D721Med (cell line): ENCODE measurements around the gene NAP1L4.

Experiments
- DNase-seq: peaks from one replicate; pipeline ENCODE4 v3.0.0; 2011; ENCODE audit warnings: low spot score; ENCODE audit not compliant: insufficient read length
- FAIRE-seq: peaks from 2 replicates; lab custom pipeline; 2011; peaks lifted over from hg19 to GRCh38; lab: Jason Lieb, UNC
- CTCF ChIP-seq: IDR thresholded peaks from 2 replicates; pipeline ENCODE4 v1.5.1; 2012; ENCODE audit warnings: mild to moderate bottlenecking, control low read depth; ENCODE audit not compliant: insufficient read depth; ENCODE audit errors: missing control alignments

Gene NAP1L4

GRCh38 chr11:2921261-2921660 is 70.9 kb downstream of the NAP1L4 start:
- TF ChIP-seq CTCF, result no peak
- FAIRE-seq (no peak), DNase-seq (no peak)

- FAIRE-seq, result no peak
- no peak for DNase-seq
- TF ChIP-seq CTCF, result no peak
Measured at GRCh38 chr11:2920343-2920742, 71.8 kb downstream of the NAP1L4 start.

- no peak for TF ChIP-seq CTCF
- no peak for DNase-seq
- FAIRE-seq, result no peak
Measured at GRCh38 chr11:2919837-2920236, 72.3 kb downstream of the NAP1L4 start.

- no peak for FAIRE-seq
Measured at GRCh38 chr11:2919188-2919587, 72.9 kb downstream of the NAP1L4 start.

GRCh38 chr11:2917842-2918490 is 74.2 kb downstream of the NAP1L4 start:
- DNase-seq (no peak), FAIRE-seq (no peak)
- TF ChIP-seq CTCF, result no peak

More at GRCh38 chr11:2919188-2919587, 72.9 kb downstream of the NAP1L4 start:
- DNase-seq, result no peak
- TF ChIP-seq CTCF, result no peak

GRCh38 chr11:2916892-2917645 is 75.1 kb downstream of the NAP1L4 start:
- FAIRE-seq (no peak), DNase-seq (no peak)
- TF ChIP-seq CTCF, result no peak
